NCI-H1694 treated with DMSO at 0.1 percent for 48 hours (cell line): Measurements from ENCODE around the gene INCA1.

Experiments used
- DNase-seq: peaks from one replicate; lab custom pipeline; 2025; lab: John Stamatoyannopoulos, UW

The INCA1 gene

GRCh38 chr17:4948931-4949320 lies 48.4 kb downstream of the INCA1 start:
- DNase-seq = peak; percentile 93

DNA sequence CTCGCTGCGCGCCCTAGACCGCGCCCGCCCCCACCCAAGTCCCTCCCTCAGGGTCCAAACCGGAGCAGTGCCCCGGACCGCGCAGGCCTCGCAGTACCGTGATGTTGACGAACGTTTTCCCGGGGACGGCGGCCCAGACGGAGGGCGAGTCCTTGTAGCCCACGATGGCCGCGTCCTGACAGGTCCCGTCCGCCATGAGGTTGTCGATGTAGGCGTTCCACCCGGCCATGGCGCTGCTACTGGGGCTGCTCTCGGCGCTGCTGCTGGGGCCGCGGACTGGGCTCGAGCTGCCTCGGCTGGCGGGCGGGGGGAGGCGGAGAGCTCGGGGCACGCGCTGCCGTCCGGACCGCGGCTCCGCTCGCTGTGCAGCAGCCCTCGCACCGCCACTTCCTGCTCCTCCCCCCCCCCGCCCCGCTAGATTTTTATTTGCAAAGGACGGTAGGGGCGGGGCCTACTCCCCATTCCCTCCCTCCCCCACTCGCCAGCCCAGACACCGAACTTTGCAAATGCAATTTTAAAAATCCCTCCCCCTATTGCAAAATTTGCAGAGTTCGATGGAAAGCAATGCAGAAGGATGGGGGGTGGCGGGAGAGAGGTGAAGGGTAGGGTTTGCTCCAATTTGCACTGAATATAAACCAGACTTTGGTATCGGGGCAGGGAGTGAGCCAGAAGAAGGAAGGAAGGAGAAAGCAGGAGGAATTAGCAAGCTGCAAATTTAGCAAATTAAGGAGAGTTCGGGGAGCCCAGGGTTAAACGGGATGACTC lies 49.0 kb downstream of the INCA1 start, which contains the start of gene PFN1:
Gene PFN1, minus strand, starts transcription at position 365 of the 765 bp plus-strand sequence. Its CDS starts 136 bp downstream, at position 229.
- peak; percentile 93 for DNase-seq

DNA sequence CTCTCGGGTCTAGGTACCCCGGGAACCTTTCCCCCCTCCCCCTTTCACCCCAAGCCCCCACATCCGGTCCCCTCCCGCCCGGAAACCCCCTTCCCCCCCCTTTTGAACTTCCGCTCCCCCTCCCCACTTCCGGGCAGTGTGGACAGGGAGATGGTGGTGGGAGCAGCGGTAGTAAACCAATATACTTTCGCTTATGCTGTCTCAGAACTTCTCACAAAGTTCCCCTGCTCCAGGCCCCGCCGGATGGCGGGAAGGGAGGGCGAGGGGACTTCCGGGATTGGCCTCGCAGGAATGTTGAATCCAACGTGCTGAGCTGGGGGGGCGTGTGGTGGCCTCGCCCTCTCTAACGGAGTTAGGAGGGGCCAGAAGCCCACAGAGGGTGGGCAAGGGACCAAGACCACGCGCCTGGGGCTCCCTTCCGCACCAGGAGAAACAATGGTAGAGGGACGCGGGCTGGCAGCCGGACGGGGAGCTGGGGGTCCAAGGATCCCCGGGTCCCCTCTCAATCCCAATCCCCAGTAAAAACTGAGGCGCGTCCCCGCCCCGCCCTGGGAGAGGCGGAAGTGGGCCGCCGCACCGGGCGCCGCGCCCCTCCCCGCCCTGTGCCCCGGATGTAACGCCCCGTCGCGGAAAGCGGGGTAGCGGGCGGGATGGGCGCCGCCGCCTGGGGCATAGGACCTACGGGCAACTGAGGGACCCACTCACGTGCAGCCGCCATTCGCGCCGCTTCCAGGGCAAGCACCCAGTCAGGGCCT lies 49.7 kb downstream of the INCA1 start:
- DNase-seq = no peak

DNA sequence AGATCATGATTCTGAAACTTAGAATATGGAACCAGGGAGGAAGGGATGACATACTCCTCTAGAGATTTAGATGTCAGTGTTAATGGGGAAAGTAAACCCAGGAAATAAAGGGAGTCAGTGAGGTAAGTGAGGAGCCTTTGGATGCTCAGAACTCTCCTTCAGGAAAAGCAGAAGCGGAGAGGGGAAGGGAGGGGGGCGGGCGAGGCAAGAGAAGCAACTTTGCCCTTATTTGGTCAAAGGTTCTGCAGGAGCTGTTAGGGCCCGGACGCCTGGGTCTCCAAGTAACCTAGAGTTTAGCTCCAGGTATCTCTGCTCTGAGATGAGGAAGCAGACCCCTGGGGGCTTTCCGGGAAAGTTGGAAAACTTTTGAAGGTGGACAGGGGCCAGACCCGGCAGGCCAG lies 50.3 kb downstream of the INCA1 start:
- no peak for DNase-seq

- DNase-seq = no peak
These were observed 50.9 kb downstream of the INCA1 start for GRCh38 chr17:4946312-4946976.

DNA sequence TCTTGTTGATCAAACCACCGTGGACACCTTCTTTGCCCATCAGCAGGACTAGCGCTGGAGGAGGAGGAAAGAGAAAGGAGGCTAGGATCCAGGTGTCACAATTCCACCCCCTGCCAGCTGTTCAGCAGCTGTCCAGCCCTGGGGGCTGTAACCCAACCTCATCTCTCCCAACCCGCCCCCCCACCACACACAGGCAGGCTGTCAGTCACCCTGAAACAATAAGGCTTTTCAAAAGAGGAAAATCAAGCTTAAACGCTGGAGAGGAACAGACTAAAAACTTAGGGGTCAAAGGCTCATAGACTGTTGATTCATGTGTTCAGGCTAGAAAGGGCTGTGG lies 51.4 kb downstream of the INCA1 start:
- no peak for DNase-seq

GRCh38 chr17:4945176-4945943 lies 52.0 kb downstream of the INCA1 start:
- DNase-seq = no peak

- no peak for DNase-seq
These were observed 52.7 kb downstream of the INCA1 start for GRCh38 chr17:4944554-4945175.

DNA sequence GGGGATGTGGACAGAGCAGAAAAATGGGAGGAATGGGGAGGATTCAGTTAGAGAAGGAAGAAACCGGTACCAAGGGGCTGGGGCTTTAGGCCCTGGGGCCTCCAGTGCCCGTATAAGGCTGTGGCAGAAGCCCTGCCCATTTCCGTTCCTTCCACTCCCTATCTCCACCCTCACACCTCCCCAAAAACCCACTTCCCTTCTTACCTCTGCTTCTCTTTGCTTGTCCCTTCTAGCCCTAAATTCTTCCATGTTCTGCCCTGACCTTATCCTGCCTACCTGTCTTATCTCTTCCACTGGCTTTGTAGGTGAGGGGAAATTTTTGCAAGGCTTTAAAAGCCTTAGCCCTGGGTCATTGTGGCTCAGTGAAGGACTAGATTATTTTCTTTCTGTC lies 53.2 kb downstream of the INCA1 start:
- no peak for DNase-seq

- DNase-seq = no peak
These were observed 54.4 kb downstream of the INCA1 start for GRCh38 chr17:4942760-4943508.

GRCh38 chr17:4941319-4941610 lies 56.1 kb downstream of the INCA1 start:
- no peak for DNase-seq

DNA sequence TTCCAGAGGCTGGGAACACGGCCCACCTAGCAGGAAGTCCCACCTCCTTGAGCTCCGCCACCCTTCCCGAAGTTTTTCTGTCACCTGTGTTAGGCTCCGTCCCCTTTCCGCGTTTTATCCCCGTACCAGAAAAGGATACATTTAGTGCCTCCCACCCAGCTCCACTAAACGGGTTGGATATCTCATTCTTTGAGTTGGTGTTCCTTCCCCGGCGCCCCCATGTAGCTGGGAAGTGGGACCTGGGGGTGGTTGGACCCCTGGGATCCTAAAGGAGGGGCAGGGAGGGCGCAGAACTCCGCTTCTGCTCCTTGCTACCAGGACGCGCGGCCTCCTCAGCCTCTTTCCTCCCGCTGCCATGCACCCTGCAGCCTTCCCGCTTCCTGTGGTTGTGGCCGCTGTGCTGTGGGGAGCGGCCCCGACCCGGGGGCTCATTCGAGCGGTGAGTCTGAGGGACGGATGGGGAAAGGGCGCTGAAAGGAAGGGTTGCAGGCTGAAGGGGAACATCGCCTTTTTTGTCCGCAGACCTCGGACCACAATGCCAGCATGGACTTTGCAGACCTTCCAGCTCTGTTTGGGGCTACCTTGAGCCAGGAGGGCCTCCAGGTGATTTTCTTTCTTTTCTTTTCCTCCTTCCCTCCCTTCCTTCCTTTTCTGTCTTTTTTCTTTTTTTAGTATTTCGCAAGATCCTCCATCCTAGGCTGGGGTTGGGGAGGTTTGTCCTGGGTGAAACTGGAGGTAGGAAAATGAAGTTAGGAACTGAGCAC lies 56.6 kb downstream of the INCA1 start:
- no peak for DNase-seq

GRCh38 chr17:4939796-4940554 lies 57.3 kb downstream of the INCA1 start, which contains the start of the genes RNF167 and SLC25A11:
TSS of gene RNF167 (plus strand) at chr17:4940268. CDS start at chr17:4940910, 642 bp downstream.
TSS of gene SLC25A11 (minus strand) at chr17:4940046. CDS start at chr17:4939910, 136 bp downstream.
- peak; percentile 99 for DNase-seq

GRCh38 chr17:4939546-4939795 lies 57.9 kb downstream of the INCA1 start:
- DNase-seq = no peak

DNA sequence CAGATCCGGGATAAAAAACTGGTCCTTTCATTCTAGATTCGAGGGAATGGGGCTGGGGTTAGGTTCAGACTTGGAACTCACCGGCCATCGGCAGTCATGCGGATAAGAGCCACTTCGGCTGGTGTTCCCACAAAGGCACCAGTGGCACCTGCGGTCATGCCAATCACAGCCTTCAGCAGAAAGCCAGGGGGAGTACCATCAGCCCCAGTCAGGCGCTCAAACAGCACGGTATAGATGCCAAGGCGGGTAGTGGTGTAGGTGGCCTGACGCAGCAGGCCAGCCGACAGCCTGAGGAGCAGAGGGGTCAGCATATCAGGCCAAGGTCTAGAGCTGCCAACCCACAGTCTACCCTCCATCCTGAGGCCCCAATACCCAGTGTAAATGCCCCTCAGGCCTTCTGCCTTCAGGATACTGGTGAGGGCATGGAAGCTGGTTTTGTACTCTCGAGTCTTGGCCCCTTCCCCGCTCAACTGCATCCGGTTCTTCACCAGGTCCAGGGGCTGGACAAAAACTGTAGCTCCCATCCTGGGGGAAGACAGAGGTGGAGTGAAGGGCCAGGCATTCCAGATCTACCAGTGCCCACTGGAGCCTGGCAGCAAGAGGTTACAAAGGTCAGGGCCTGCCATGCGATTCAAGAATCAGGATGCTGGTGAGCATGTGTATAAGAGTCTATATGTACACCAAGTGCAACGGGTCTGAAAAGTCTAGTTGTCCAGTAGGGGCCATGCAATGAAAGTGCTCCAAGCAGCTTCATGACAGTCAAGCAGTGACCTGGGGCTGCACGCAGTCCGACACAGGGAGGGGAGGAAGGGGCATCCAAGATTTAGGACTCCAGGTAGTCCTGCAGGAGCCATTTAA lies 58.4 kb downstream of the INCA1 start:
- DNase-seq = no peak
